Measurements from ENCODE around the gene SRGAP2C.
"Not testable (repeated sequence)": the region's sequence is repeated elsewhere in the genome, so short reads cannot be mapped to it uniquely, and the experiment has no call there.

The SRGAP2C gene

DNA sequence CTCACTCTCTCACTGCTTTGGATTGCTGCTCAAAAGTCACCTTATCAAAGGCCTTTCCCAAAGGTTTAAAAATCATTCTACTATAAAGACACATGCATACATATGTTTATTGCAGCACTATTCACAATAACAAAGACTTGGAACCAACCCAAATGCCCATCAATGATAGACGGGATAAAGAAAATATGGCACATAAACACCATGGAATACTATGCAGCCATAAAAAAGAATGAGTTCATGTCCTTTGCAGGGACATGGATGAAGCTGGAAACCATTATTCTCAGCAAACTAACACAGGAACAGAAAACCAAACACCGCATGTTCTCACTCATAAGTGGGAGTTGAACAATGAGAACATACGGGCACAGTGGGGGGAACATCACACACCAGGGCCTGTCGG, 45.9 kb downstream of the SRGAP2C start:
- not testable (repeated sequence) for DNase-seq

DNA sequence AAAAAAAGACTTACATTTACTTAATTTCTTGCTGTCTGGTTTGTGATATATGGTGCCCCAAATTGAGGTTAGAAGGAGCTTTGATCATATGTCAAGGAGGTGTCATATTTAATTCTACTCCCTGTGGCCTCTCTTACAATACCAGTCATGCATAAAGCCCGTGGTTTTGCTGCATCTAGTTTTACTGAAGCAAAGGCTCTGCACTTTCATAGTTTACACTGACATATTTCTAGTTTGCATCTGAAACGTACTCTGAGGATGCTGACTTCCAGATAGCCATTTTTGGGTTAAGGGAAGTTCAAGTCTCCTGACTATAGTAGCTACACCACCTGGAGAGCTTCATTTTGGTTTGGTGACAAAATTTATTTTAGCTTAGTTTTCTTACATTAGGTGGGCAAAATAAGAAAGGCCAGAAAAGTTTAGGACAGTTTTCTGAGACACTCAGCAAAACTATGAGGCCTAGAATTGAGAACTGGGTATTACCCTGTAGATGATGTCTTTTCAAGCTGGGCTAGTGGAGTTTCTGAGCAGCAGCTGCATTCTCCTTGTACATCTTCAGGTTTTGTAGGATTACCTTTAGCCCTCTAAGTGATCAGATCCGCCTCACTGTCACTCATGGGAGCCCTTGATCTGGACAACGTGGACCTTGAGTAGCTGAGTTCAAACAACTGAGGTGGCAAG, 47.8 kb downstream of the SRGAP2C start:
- DNase-seq, result not testable (repeated sequence)

DNA sequence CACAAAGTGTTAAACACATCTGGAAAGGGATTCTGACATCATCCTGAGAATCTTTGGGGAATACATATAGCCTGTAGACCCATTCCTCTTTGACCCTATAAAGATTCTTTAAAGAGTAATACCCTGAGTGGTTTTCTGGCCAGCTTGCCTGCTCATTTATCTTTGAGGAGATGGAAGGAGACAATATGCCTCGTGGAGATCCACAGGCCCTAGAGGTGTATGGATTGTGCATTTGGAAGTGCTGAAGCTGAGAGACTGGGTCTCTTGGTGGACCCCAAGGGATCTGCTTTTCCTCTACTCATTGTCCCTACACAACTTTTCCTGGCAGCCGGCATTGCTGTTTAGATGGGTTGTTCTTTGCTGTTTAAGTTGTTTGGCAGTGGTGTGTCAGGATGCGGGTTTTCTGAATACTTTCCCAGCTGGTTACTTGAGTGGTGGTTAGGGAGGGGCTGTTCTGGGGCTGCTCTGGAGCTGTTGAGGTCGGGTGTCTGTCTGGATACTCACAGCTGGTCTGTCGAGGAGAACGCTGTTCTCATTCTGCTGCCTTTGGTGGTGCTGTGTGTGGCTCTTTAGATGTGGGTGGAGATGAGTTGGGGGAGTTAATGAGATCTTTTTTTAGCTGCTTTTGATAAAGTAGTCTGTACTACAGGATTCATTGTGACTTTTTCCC, 49.5 kb downstream of the SRGAP2C start:
- not testable (repeated sequence) for DNase-seq

DNA sequence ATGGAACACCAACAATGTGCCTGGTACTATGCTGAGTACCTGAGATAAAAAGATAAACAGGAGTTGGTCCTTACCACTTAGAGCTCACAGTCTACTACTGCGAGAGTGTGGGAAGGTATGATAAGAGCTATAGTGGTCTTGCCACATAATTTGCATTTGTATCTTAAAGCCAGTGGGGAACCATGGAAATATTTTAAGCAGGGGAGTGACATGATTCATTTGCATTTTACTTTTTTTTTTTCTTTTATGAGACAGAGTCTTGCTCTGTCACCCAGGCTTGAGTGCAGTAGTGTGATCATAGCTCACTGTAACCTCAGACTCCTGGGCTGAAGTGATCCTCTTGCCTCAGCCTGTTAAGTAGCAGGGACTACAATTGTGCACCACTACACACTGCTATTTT, 53.6 kb downstream of the SRGAP2C start:
- not testable (repeated sequence) for DNase-seq

DNA sequence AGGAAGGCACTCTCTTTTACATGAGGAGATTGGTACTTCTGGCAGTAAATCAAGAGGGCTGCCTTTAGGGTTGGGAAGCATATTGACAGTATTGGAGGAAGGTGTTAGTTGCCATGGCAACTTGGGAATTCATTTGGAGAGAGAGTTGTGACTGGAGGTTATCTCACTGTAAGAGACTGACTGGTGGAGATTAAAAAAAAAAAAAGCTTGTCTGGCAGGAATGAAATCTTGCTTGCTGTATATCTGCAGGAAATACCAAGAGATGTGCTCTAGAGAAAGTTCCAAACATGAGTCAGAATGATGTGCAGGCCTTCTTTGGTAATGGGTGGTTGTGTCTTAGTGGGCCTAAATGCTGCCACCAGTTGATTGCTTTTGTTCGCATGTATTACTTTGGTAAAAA, 59.1 kb downstream of the SRGAP2C start:
- not testable (repeated sequence) for DNase-seq

GRCh38 chr1:121246399-121246798, 61.6 kb downstream of the SRGAP2C start:
- DNase-seq, result not testable (repeated sequence)

DNA sequence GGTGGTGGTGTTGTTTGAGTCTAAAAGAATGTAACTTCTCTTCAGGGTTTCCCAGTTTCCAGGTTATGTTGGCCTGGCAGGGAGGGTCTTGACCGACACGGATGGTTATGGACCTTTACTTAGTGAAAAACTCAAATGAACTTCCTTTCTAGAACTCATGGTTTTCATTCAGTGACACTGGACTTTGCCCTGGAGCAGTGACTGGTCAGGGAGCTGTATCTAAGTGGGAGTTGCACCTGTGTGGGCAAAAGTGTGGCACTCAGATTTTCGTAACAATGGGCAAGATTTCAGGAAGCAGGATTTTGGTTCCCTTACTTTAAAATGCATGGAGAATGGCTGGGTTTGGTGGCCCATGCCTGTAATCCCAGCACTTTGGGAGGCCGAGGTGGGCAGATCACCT, 67.9 kb downstream of the SRGAP2C start:
- not testable (repeated sequence) for DNase-seq

DNA sequence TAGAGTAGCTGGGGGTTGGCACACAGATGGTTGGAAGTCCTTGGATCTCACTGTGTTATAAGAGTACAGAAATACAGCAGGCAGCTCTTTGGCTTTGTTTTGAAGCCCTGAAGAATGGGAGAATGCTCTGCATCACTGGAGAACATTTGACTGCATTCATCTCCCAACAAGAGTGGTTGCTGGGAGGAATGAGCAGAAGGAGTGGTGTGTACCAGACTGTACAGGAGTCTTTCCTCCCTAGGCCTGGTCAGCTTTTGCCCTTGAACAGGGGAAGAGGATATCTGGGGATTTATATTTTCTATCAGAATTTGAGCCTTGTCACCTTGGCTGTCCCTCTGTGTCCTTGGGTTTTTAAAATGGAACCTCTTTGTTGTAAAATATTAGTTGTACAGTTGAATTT, 69.8 kb downstream of the SRGAP2C start:
- DNase-seq, result not testable (repeated sequence)

DNA sequence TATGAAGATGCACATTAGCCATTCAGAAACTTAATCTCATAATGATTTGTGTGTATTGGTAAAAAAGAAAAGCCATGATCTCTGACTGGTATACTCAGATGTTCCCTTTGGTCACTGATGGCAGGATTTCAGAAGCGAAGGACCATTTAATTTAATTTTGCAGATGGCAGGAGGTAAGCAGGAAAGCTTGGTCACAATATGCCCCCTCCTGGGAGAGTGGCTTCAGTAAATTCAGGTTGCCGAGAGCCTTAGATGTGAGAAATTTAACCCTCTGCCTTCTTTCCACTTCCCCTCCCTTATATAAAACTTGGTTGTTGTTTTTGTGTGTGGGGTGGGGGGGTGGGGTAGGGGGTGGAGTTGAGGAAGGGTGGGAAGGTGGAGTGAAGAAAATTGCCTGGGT, 72.9 kb downstream of the SRGAP2C start:
- DNase-seq, result not testable (repeated sequence)

DNA sequence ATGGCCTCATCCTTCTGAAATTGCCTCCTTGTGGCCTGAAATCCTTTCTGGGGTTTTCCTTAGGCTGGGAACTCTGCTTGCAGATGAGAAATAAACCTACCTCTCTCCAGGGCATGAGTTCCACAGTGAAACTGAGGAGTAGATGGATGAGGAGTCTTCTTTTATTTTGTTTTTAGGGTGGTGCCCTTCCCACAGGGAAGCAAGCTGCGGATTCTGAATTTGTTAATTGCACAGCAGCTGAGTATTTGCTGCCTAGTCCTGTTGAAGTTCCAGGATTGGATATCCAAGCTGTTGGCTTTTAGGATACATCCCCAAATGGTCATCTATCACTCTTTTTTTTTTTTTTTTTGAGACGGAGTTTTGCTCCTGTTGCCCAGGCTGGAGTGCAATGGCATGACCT, 73.4 kb downstream of the SRGAP2C start:
- not testable (repeated sequence) for DNase-seq

- not testable (repeated sequence) for DNase-seq
Measured at GRCh38 chr1:121260205-121260604, 75.4 kb downstream of the SRGAP2C start.

DNA sequence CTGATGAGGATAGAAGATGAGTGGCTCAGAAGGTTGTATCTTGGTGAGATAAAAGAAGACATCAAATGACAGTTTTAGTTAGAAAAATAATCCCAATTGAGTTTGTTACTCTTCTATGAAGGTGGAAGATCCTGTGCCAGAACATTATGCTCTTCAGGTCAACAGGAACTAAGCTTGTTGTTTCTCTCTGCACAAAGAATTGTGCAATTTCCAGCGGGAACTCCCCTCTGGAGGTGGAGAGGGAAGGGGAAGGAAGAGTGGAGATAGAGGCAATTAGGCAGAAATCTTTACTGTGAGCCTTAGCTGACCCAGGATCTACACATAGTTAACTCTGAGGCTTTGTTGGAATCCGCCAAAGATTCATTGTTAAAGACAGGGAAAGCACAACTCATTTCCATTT, 77.4 kb downstream of the SRGAP2C start:
- DNase-seq, result not testable (repeated sequence)

DNA sequence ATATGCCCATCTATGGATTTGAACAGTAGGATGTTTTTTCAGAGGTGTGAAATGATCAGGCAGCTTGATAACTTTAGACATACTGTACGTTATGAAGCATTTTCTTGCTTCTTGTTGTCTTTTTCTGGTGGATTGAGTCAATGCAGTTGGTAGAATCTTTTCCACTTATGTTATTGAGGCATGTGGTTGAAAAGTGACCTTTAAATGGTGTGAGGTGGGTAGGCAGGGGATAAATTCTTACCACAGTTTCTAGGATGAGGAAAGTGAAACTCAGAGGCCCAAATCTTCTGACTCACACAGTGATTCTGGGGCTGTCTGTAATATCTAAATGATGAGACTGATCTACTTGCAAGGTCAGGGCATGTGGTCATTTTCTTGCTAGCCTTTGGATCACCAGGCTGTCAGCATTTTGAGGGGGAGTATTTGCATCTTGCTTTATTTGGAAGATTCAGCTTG, 79.0 kb downstream of the SRGAP2C start:
- not testable (repeated sequence) for DNase-seq

DNA sequence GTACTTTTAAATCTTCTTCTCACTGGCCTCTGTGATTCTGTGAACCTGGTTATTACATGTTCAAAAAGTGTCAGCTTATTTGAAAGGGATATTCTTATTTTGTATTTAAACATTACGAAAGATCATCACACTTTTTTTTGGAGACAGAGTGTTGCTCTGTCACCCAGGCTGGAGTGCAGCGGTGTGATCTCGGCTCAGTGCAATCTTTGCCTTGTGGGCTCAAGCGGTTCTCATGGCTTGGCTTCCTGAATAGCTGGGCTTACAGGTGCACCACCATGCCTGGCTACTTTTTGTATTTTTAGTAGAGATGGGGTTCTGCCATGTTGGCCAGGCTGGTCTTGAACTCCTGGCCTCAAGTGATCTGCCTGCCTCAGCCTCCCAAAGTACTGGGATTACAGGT, 82.3 kb downstream of the SRGAP2C start:
- not testable (repeated sequence) for DNase-seq

DNA sequence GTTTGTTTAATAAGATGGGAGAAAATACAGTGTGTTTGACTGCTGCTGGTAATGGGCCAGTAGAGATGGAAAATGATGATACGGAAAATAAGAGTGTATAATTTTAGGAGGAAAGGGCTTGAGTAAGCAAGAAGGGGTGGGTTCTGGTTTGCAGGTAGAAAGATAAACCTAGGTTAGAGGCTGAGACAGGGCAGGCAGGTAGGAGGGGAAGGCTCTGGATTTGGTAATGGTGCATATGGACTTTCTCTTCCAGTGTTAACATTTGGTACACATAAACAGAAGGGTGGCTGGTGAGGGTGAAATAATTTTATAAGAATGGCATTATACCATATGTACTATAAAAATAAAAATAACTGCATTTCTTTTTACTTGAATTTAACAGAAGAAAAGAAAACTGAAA, 84.5 kb downstream of the SRGAP2C start:
- not testable (repeated sequence) for DNase-seq

- DNase-seq, result not testable (repeated sequence)
Measured at GRCh38 chr1:121269973-121270372, 85.2 kb downstream of the SRGAP2C start.

DNA sequence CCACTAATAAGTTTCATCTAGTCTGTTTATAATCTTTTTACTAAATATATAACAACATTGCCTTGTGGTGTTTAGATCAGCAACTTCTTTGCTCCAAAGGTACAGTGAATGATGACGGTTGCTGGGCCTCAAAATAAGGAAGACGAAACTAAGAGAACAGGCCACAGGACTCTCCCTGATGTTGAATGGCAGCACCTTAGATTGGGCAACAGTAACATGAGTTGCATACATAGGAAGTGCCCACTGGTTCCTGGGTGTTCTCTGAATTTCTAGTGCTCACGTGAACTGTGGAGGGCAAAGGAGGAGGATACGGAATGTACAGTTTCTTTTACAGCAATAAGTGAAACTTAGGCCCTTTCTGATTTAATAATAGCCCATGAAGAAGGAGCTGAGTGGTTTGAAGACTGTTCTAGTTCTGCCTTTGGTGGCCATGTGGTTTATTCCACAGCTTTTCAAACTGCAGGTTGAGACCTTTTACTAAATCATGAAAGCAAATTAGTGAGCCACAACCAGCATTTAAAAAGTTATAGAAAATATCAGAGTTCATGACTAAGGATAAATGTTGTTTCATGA, 86.5 kb downstream of the SRGAP2C start:
- not testable (repeated sequence) for DNase-seq

DNA sequence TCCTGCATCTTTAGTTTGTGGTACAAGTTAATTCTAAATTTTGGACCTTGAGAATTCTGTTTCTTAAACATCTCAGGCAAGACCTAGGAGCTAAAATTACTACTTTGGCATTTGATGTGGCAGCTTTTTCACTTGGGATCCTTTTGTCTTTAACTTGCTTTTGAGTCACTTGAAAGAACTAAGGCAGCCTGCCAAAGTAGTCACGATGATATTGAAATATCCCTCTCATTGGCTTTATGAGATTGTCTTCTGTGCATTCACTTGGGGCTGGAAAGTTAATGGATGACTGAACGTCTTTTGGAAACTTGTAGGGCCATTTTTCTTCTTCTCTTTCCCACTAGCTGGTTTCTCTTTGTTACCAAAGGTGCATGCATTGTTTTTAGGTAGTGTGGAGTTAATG, 90.7 kb downstream of the SRGAP2C start:
- not testable (repeated sequence) for DNase-seq

DNA sequence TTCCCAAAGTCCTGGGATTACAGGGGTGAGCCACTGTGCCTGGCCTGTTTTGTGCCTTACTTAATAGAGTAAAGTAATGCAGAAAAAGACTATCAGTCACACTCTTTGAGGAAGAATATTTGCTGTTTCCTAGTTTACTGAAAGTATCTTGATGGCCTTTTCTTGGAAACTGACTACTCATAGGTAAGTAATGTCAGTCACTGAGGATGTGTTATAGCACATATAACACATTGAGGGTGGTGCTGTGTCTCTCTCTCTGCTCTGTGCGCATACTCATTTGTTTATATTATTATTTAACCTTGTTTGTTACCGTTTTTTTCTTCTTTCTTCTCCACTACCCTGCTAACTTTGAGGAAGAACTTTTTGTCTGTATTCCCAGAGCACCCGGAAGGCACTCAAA, 93.4 kb downstream of the SRGAP2C start:
- DNase-seq, result not testable (repeated sequence)

GRCh38 chr1:121278777-121279547, 94.2 kb downstream of the SRGAP2C start:
- DNase-seq, result not testable (repeated sequence)

GRCh38 chr1:121279548-121279898, 94.7 kb downstream of the SRGAP2C start:
- DNase-seq, result not testable (repeated sequence)

DNA sequence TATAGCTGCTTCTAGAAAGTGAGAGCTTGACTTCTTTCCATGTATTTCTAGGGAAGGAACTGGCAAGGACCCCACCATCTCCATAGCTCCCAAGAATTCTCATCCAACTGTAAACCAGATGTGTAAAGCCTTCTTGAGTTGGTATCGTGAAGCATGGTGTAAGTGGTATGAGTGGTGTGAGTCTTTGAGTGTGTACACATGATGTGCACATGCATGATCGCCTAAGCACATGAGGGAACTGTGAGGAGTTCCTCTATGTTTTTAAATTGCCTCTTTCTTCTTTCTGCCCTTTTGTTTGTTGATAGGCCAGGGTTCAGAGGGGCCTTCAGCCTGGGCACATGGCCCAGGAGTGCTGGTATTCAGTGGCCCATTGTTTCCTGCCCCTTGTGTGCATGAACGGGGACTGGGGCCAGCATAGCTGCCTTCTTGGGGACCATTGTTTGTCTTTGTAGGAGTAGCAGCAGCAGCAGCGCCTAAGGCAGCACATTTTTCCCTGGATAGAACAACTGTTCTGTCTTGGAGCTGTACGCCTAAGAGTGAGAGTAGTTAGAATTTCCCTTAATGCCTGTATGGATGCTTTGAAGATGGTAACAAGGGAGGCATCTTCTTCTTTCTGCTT, 96.0 kb downstream of the SRGAP2C start:
- not testable (repeated sequence) for DNase-seq

DNA sequence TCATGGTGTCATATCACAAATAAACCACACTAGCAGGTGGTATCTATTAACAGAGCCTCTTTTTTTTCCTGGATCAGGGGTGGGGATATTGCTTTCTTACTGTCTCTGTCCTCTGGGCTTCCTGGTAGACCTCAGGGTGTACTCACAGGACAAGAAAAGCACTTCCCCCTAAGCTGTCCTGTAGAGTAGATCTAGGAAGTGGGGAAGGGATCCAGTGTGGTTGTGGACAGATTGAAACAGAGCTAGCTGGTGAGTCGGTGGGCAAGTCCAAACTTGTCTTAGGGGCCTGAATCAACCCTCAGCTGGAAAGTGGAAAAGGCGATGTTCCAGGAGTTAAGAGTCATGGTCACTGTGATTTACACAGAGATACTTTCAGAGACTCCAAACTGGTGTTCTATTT, 96.7 kb downstream of the SRGAP2C start:
- not testable (repeated sequence) for DNase-seq

All from DMS153 (cell line).